ENCODE measurements around the gene GTF2F2. TPM values are rescaled to one million over a fixed set of nuclear protein-coding genes. Genes with fewer than 3 reads are reported as not detected.

Gene GTF2F2
- polyA plus RNA-seq, 1 experiment = 7.9 TPM

DNA sequence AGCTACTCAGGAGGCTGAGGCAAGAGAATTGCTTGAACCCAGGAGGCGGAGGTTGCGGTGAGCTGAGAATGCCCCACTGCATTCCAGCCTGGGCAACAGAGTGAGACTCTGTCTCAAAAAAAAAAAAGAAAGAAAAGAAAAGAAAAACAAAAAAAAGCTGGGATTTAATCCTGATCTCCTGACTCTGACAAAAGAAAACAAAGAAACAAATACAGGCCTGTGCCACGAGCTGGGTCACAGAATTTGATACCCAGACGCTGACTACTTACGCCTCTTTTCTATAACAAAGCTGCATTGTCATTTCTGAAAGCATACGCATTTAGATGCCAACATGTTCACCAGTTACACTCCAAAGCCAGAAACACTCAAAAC is 18.2 kb upstream of the GTF2F2 start:
- ChIA-PET POLR2A (no interaction called here), CTCF (interaction anchor here (1.2 to 1.4 kb wide), 3 partner anchors 55 to 207 kb away, joined by 3 to 5 read pairs (median 4); no protein-coding TSS in a partner anchor)
- no peak for DNase-seq (ENCODE audit: low read depth)
- TF ChIP-seq CTCF (IDR thresholded peaks at IDR 0.05; ENCODE audit: insufficient read depth, low read depth, low read length) = no peak
- H3K4me3 ChIP-seq (ENCODE audit: low read depth, low read length) = no peak overlapping the region
- H3K27me3 ChIP-seq (ENCODE audit: control insufficient read depth, insufficient read depth, low read length) = no peaks in the 10 kb centered on the region; the same call in 1 of the 2 replicates
- no peaks in the 10 kb centered on the region for H3K36me3 ChIP-seq (ENCODE audit: control insufficient read depth, insufficient read depth, low read length)

GRCh38 chr13:45103449-45103848 is 16.9 kb upstream of the GTF2F2 start:
- POLR2A ChIA-PET = no interaction called here
- TF ChIP-seq CTCF (IDR thresholded peaks at IDR 0.05; ENCODE audit: insufficient read depth, low read depth, low read length) = no peak
- no peak for DNase-seq (ENCODE audit: low read depth)
- peaks cover 3% of the 10 kb centered on the region; the same call in 1 of the 2 replicates for H3K27me3 ChIP-seq (ENCODE audit: control insufficient read depth, insufficient read depth, low read length)
- CTCF ChIA-PET = interaction anchor here (0.6 kb wide), 1 partner anchor 191 kb away, joined by 4 read pairs; no protein-coding TSS in a partner anchor
- no peaks in the 10 kb centered on the region for H3K36me3 ChIP-seq (ENCODE audit: control insufficient read depth, insufficient read depth, low read length)
- H3K4me3 ChIP-seq (ENCODE audit: low read depth, low read length) = no peak overlapping the region

DNA sequence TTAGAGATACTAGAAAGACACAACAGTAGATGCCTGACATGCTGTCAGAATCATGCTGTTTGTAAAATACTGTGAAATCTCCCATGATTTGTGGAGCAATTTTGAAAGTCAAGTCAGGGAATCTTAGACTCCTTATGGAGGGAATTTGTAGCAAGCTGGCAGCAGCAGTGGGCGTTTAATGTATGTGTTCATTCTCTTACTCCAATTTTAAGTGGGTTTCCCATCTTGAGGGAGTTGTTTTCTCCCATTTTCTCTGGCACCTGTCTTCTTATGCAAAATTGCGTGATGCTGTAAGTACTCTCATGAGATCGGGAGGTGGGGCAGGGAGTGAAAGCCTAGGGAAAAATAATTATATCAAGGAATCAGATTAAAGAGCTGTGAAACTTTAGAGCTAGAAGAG is 16.0 kb upstream of the GTF2F2 start:
- TF ChIP-seq CTCF (IDR thresholded peaks at IDR 0.05; ENCODE audit: insufficient read depth, low read depth, low read length) = no peak
- CTCF ChIA-PET = interaction anchor here (0.6 kb wide), 1 partner anchor 9 kb away, joined by 4 read pairs; no protein-coding TSS in a partner anchor
- POLR2A ChIA-PET = no interaction called here
- no peak for DNase-seq (ENCODE audit: low read depth)
- Histone ChIP-seq H3K27me3 (ENCODE audit: control insufficient read depth, insufficient read depth, low read length) (peaks cover 3% of the 10 kb centered on the region; the same call in 1 of the 2 replicates), H3K4me3 (ENCODE audit: low read depth, low read length) (no peak overlapping the region), H3K36me3 (ENCODE audit: control insufficient read depth, insufficient read depth, low read length) (no peaks in the 10 kb centered on the region)

DNA sequence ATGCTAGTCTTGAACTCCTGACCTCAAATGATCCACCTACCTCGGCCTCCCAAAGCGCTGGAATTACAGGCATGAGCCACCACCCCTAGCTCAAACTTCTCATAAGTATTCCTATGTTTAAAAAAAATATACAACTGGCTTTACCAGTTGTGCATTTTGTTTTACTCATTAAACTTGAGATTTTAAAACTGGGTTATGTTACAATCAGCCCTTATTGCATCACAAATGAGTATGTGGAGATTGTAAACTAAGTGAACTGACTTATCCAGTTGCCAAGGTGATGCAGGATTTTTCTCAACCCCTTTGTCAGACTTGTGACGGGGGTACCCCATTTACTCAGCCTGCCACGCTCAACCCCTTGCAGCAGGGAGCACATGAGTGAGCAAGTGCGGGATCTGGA is 14.4 kb upstream of the GTF2F2 start:
- Histone ChIP-seq H3K36me3 (ENCODE audit: control insufficient read depth, insufficient read depth, low read length) (no peaks in the 10 kb centered on the region), H3K4me3 (ENCODE audit: low read depth, low read length) (no peak overlapping the region), H3K27me3 (ENCODE audit: control insufficient read depth, insufficient read depth, low read length) (peaks cover 3% of the 10 kb centered on the region; the same call in 1 of the 2 replicates)
- ChIA-PET CTCF (interaction anchor here (0.6 kb wide), 1 partner anchor 248 kb away, joined by 3 read pairs; no protein-coding TSS in a partner anchor), POLR2A (no interaction called here)
- no peak for TF ChIP-seq CTCF (IDR thresholded peaks at IDR 0.05; ENCODE audit: insufficient read depth, low read depth, low read length)
- DNase-seq (ENCODE audit: low read depth) = no peak

- Histone ChIP-seq H3K4me3 (ENCODE audit: low read depth, low read length) (no peak overlapping the region), H3K36me3 (ENCODE audit: control insufficient read depth, insufficient read depth, low read length) (no peaks in the 10 kb centered on the region), H3K27me3 (ENCODE audit: control insufficient read depth, insufficient read depth, low read length) (peaks cover 3% of the 10 kb centered on the region; the same call in 1 of the 2 replicates)
- POLR2A ChIA-PET = no interaction called here
- no peak for DNase-seq (ENCODE audit: low read depth)
- CTCF ChIA-PET = interaction anchor here (0.9 kb wide), 1 partner anchor 50 kb away, joined by 3 read pairs; no protein-coding TSS in a partner anchor
- TF ChIP-seq CTCF (IDR thresholded peaks at IDR 0.05; ENCODE audit: insufficient read depth, low read depth, low read length) = no peak
Observed at GRCh38 chr13:45107539-45107938, 12.8 kb upstream of the GTF2F2 start.
